GM04503 (cell line): ENCODE data around the gene GXYLT2.

Experiments used
- DNase-seq: peaks from one replicate; pipeline ENCODE4 v3.0.0-alpha.2; 2012; ENCODE audit warnings: low read depth

Gene GXYLT2

DNA sequence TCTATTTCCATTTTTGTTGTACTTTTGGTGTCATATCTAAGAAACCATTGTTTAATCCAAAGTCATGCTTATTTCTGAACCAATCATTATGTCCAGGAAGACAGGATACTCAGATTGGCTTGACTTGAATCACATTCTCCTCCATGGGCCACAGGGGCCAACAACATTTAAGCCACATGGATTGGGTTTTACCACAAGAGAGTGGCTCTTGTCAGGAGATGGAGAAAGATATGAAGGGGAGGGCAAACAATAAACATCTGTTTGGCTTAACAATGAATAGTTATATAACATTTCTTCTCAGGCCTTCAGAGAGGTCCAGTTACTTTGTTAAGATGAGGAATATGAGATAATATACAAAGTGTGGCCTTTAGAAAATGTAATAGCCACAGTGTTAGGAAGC is 44.6 kb downstream of the GXYLT2 start:
- no peak for DNase-seq

DNA sequence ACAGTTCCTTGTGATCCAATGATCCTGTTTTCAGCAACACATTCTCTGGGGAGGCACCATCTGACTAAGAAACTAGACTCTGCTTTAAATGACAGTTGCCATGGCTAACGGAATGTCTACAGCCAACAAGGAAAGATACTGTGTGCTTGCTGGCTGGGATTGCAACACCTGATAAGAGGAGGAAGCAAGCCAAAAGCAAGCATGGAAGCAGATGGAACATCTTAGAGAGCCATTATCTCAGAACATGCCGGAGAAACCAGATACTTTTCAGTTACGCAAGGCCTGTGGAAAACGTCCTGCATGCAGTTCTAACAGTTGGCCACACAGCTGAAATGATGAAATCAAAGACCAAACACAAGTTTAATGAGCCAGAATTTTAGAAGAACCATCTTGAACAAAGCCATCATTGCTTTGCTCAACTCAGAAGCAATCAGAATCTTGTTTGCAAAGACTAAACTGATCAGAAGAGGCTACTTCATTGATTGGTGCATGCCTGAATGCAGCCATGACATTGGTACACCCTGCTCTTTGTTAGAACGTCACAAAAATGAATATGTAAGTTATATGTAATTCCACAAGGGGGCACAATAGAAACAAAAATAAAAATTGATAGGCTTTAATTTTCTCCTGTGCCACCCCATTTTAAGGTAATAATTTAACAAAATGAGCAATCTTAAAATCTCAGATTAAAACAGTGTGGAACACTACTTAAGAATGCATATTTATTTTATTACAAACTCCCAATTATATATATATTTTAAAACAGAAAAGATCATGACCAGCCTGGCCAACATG is 50.8 kb downstream of the GXYLT2 start:
- peak; percentile 95 for DNase-seq

DNA sequence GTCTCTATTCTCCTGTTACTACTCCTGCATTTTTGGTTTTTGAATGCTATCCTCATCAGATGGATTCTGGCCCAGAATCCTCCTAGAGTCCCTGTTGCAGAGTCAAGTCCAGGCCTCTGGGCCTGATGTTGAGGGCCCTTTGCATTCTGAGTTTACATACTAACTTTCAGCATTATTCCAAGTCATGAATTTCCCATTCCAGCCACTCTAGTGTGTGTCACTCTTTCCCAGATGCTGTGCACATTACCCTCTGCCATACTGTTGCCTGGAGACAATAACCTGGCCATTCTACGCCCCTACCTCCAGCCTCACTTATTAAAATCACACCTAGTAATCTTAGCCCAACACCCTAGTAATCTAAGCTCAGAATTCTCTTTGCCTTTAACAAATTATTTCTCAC is 53.4 kb downstream of the GXYLT2 start:
- DNase-seq: no peak

DNA sequence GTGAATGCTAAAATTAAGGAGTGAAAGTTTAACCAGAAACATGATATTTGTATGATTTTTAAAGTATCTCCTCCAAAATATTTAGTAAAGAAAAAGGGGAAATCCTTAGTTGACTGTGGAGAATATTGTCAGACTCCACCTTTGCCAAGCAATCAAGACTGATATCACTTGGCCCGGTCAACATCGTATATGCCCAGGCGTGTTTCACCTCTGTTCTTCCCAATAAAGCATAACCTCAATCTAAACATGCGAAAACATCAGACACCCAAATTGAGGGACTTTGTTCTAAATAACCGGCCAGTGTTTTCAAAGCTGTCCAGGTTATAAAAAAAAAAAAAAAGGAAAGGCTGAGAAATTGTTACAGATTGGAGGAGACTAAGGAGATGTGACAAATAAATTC is 54.6 kb downstream of the GXYLT2 start:
- DNase-seq: no peak

DNA sequence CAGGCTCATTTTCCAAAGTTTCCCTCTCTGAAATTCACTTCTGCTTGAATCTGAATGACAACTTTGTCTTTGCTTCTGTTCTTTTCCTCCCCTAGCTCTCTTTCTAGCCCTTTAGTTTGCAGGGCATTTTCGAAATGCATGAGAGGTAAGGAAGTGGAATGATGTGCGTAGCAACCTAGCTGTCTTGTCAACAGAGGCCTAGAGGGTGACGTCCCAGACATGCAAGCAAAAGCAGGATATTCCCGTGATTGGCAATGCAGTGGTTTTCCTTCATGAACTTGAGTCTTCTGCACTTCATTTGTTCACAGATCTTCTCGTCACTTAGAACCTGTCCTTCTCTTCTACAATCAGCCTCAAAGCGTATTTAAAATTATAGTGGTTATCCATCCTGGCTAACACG is 56.9 kb downstream of the GXYLT2 start:
- no peak for DNase-seq

DNA sequence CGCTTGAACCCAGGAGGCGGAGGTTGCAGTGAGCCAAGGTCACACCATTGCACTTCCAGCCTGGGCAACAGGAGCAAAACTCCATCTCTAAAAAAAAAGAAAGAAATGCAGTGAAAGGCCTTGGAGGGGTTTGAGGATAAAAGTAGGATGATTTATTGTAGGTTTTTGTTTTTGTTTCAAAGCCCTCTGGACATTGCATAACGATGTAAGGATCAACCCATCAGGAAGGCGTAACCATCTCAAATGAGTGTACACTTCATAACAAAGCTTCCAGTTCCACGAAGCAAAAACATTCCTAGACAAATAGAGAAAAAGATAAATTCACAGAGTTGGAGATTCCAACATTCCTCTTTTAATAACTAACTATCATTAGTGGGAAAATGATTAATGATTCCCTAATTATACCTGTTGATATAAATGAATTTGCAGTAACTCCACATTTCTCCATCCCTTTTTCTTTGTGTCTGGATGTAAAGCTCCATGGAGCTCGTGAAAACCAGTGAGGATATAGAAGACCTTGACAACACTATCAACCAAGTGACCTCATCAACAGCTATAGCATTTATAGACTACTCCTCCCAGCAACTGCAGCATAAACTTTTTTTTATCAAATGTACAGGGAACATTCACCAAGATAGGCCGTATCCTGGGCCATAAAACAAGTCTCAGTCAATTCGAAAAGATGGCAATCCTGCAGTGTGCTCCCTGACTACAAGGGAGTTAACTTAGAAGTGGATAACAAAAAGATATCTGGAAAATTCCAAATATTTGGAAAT is 60.1 kb downstream of the GXYLT2 start:
- DNase-seq: no peak

DNA sequence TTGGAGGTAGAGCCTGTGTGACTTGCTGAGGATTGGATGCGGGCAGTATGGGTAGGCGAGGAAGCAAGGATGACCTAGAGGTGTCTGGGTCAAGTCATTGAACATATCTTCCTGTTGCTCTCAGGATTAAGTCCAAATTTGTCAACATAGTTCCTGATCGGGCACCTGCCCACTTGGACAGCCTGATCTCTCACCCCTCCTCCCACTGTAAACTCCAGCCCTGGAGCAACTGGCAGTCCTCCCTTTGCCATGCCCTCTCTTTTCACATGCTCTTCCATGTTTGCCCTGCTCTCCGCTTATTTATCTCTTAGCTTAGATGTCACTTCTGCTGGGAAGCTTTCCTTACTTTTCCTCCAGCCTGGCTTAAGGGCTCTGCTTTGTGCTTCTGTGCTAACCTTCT is 61.2 kb downstream of the GXYLT2 start:
- no peak for DNase-seq

DNA sequence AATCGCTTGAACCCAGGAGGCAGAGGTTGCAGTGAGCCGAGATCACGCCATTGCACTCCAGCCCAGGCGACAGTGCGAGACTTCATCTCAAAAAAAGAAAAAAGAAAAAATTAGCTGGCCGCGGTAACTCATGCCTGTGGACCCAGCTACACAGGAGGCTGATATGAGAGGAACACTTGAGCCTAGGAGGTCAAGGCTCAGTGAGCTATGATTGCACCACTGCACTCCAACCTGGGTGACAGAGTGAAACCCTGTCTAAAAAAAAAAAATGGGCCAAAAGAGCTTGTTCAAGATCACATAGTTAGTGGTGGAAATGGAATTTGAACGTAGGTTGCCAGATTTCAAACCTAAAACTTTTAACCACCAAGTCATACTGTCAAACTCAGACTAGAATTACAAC is 62.5 kb downstream of the GXYLT2 start:
- DNase-seq: no peak

DNA sequence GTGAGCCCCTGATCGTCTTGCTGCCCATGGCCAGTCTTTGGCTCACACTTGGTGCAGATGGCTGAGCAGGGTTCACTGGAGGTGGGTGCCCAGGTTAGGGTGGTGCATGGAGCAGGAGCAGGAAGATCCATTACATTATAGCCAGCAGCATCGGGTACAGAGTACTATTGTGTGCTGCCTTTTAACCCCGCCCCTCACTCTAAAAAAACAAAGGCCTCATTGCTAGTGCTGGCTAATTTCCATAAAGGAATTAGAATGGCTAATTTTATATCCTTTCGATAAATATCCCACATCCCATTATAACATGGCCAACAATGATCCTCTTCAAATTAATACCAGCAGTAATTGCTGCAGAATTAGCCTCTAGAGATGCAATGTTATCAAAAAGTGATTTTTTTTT is 63.0 kb downstream of the GXYLT2 start:
- DNase-seq: no peak

DNA sequence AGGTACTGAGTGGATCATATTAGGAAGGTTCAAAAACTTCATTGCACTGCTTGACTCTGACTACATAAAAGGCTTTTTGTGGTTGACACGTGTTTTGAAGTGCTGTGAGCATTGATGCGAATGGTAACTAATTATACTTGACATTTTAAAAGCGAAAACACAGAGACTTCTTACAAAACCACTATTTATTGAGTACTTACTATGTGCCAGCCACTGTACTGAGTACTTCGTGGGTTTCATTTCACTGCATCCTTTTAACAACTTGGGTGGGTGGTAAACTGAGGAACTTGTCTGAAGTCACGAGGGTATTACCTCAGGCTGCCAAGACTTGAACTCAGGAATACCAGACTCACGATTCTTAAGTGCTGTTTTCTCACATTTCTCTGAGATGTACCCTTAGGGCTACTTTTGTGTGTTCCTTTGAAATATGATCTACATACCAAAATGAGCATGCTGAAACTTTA is 63.4 kb downstream of the GXYLT2 start:
- DNase-seq: no peak

DNA sequence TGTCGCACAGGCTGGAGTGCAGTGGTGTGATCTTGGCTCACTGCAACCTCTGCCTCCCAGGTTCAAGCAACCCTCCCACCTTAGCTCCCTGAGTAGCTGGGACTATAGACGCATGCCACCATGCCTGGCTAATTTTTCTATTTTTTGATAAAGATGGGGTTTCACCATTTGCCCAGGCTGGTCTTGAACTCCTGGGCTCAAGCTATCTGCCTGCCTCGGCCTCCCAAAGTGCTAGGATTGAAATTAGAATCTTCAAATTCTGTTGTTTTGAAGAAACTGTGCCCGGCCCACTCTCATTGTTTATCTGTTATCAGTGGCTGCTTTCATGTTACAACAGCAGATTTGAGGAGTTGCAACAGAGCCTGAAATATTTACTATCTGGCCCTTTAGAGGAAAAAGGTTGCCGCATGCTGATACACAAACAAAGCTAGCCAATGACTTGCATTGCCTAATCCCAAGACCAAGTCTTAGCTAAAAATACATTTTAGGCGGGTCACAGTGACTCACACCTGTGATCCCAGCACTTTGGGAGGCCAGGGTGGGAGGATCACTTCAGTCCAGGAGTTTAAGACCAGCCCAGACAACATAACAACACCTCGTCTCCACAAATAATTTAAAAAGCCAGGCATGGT is 65.6 kb downstream of the GXYLT2 start:
- DNase-seq: no peak

DNA sequence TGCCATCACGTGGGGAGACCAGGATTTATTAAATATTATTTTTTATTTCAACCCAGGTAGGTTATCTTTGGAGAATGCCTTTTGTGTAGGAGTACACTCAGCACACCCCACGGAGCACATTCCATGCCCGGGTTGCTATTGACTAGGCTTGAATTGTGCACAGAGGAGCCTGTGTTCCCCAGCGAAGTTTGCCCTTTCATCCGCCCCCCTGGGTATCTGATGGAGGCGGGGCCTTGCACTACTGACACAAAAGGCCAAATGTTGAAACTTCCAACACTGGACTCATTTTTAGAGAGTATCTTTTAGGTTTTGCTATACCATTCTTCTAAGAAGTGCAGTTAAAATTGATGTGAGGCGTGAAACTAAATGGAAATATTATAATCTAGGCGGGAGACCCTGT is 69.5 kb downstream of the GXYLT2 start:
- DNase-seq: no peak

DNA sequence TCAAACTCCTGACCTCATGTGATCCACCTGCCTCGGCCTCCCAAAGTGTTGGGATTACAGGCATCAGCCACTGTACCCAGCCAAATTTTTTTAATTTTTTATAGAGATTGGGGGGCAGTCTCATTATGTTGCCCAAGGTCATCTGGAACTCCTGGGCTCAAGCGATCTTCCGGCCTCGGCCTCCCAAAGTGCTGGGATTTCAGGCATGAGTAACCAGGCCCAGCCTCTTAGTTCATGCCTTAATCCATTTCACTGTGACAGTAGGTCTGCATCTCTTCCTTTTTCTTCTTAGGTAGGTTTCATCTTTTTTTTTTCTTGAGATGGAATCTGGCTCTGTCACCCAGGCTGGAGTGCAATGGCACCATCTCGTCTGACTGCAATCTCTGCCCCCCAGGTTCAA is 71.5 kb downstream of the GXYLT2 start:
- DNase-seq: no peak

DNA sequence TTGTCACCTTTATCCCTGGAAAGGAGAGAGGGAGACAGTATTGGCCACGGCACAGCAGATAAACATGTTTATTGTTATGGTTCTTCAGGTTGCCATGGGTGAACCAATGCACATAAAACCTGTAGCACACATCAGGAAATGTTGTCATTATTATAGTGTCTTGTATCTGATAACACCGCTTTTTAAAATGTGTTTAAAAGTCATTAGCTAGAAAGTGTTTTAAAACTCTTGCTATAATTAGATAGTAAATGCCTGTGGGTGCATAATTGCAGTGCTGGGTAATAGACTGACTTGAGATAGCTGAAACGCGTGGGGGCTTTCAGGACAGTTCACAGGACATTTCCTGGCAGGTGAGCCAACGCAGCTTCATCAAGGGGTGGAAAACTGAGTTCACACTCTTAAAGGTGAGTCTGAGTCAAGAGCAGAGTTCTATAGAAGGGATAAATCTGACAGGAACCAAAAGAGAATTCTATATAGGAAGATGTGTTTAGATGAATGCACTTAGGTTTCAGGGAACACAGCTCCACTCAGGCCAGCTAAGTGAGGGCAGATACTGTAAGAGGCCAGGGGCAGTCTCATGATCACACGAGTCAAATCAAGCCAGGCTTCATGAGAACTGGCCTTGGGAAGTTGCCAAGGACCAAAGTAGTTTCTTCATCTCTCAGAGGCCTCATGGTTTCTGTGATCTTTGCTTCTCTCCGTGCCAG is 73.1 kb downstream of the GXYLT2 start:
- no peak for DNase-seq

DNA sequence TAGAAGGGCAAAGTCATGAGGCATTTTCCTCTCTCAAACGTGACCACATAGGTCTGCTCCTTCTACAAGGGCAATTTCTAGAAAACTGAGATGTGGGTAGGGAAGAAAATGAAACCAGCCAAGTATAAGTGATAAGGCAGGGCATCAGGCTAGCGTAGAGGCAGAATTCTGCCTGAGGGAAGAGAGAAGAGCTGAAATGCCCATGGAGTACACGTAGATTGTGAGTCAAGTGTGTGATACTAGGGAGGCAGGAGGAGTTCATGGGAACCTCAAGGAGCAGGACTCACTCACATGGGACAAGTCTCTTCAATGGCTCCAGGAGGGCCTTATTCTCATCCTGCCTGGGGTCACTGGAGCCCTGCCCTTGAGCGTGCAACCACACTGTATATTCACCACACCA is 73.9 kb downstream of the GXYLT2 start:
- no peak for DNase-seq

DNA sequence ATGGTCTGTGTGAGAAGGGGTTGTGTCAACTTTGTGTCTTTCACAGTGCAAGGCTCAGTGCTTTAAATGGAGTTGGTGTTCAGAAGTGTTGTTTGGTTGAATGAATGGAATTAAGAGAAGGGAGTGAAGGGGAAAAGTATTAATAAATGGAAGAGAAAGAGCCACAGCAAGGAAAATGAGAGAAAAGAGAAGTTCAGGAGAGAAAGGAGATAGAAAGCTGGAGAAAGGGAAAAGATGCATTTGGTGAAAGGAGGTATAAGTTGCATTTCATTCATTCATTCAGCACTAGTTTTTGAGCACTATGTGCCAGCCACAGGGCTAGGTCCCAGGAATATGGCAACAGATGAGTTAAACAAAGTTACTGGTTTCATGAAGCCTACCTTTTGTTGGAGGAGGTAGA is 74.5 kb downstream of the GXYLT2 start:
- no peak for DNase-seq

DNA sequence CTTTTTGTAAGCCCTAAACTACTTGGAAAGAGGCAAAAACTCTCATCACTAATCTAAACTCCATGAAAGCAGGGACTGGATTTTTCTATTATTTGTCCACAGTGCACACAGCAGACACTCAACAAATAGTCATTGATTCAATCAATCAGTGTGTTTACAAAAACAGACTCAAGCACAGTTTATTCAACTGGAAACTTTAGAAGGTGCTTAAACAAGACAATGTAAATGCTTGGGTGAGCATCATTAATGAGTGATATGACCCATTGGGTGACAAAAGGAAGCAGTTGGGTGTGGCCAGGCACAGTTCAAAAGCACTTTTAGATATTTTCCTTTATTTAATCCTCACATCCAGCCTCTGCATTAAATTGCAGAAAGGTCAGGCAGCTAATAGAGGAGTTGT is 76.8 kb downstream of the GXYLT2 start:
- DNase-seq: no peak

DNA sequence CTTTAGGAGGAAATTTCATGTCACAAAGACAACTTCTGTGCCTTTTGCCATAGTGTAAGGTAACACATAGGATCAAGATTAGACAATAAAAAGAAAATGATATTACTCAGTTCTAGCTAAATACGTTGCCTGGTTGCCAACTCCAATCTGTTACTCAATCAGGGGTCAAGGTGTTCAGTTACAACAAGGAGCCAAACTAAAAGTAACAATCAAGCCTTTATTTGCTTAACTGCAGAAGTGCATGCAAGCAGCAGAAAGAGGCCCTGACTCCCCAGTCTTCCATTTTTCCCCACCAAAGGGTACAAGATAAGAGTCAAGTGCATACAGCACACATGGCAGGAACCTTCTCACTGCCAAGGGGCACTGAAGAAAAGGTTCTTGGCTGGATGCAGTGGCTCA is 80.4 kb downstream of the GXYLT2 start:
- DNase-seq: no peak

DNA sequence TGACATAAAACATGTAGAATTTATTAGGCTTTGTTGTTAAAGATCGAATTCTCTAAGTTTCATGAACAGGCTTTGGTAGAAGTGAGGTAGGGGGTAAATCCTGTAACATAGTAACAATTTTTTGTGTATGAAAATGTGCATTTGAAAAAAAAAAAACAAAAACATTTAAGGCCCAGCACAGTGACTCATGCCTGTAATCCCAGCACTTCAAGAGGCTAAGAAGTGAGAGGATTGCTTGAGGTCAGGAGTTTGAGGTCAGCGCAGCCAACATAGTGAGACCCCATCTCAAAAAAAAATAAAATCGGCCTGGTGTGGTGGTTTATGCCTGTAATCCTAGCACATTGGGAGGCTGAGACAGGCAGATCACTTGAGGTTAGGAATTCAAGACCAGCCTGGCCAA is 81.9 kb downstream of the GXYLT2 start:
- no peak for DNase-seq

DNA sequence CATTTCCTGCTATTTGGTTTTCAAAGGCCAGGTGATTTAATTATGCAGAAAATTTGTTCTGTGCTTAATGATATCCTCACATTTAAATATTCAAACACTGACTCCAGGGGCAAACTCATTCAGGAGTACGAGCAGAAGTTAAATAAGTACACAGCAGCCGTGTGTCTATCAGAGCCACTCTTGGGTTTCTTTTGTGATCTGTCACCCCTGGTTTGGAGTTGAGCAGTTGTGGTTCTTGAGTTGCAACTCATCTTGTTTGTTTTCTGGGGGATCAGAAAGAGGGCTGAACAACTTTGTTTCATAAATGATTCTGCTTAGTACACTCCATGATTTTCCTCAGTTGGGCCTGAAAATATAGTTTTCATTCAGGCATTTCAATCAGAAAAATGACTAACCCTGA is 83.1 kb downstream of the GXYLT2 start:
- DNase-seq: no peak

DNA sequence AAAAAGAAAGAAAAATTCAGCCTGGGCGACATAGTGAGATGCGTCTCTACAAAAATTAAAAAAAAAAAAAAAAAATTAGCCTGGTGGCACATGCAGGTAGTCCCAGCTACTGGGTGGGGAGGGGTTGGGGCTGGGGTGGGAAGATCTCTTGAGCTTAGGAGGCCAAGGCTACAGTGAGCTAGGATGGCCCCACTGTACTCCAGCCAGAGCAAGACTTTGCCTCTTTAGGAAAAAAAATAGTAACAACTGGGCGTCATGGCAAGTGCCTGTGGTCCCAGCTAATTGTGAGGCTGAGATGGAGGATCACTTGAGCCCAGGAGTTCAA is 84.8 kb downstream of the GXYLT2 start:
- DNase-seq: no peak

DNA sequence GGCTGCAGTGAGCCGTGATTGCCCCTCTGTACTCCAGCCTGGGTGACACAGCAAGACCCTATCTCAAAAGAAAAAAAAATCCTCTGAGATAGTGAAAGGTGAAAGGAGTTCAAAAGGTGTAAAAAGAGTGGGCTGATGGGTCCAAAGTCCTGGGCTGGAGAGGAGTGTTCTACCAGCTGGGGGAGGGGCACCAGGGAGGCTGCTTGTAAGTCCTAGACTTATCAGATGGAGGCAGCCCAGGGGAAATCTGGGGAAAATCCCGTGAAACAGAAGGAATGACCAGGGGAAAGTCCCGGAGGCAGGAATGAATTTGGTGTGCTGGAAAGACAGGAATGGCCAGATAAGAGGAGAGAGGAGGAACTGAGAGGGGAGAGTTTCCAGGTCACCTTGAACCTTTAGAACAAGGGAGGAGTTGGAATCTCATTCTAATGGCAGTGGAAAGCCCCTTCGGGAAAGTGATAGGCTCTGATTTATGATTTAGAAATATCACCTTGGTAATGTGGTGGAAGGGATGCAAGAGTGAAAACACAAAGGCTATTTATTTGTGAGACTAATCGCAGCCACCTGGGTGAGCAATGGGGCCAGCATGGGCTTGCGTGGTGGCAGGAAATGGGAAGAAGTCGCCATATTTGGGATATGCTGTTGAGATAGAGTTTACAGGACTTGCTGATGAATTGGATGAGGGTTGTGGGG is 85.3 kb downstream of the GXYLT2 start:
- DNase-seq: no peak
